GM19238 (cell line): ENCODE results near the gene CHRM2.
"Not testable (repeated sequence)": the region's sequence is repeated elsewhere in the genome, so short reads cannot be mapped to it uniquely, and the experiment has no call there.

Source experiments
- DNase-seq: peaks from one replicate; pipeline ENCODE4 v3.0.0; 2011; ENCODE audit warnings: low spot score; ENCODE audit not compliant: insufficient read length

The CHRM2 gene

GRCh38 chr7:136868496-136869000, at the start of gene CHRM2:
CHRM2 (plus strand) TSS chr7:136868652; CDS start chr7:137014866, 146,214 bp downstream.
- DNase-seq, result no peak

GRCh38 chr7:136831398-136831797, 37.1 kb upstream of the CHRM2 start:
- DNase-seq, result not testable (repeated sequence)

GRCh38 chr7:136845899-136846465, 22.5 kb upstream of the CHRM2 start:
- no peak for DNase-seq

GRCh38 chr7:136847858-136848257, 20.6 kb upstream of the CHRM2 start:
- DNase-seq, result no peak

- no peak for DNase-seq
These were observed 14.8 kb upstream of the CHRM2 start for GRCh38 chr7:136853654-136854053.

GRCh38 chr7:136857573-136857972, 10.9 kb upstream of the CHRM2 start:
- DNase-seq, result no peak

GRCh38 chr7:136859803-136860202, 8.6 kb upstream of the CHRM2 start:
- no peak for DNase-seq

- no peak for DNase-seq
These were observed 3.2 kb upstream of the CHRM2 start for GRCh38 chr7:136865236-136865635.

GRCh38 chr7:136865777-136866176, 2.7 kb upstream of the CHRM2 start:
- DNase-seq, result no peak

GRCh38 chr7:136869001-136869961, 829 bp downstream of the CHRM2 start:
- no peak for DNase-seq

- no peak for DNase-seq
These were observed 1.8 kb downstream of the CHRM2 start for GRCh38 chr7:136869991-136870865.

- DNase-seq, result no peak
These were observed 2.5 kb downstream of the CHRM2 start for GRCh38 chr7:136870866-136871487.

GRCh38 chr7:136874393-136875032, 6.1 kb downstream of the CHRM2 start:
- no peak for DNase-seq

- DNase-seq, result no peak
These were observed 9.1 kb downstream of the CHRM2 start for GRCh38 chr7:136877509-136877908.

GRCh38 chr7:136877990-136878389, 9.5 kb downstream of the CHRM2 start:
- no peak for DNase-seq

- DNase-seq, result no peak
These were observed 10.4 kb downstream of the CHRM2 start for GRCh38 chr7:136878878-136879277.

- no peak for DNase-seq
These were observed 14.6 kb downstream of the CHRM2 start for GRCh38 chr7:136883046-136883445.

GRCh38 chr7:136884492-136884891, 16.0 kb downstream of the CHRM2 start:
- no peak for DNase-seq

- DNase-seq, result no peak
These were observed 18.9 kb downstream of the CHRM2 start for GRCh38 chr7:136887317-136887716.

- DNase-seq, result no peak
These were observed 21.9 kb downstream of the CHRM2 start for GRCh38 chr7:136890399-136890798.

- no peak for DNase-seq
These were observed 23.4 kb downstream of the CHRM2 start for GRCh38 chr7:136891850-136892249.
